SW480 (cell line): Measurements from ENCODE around the gene ROBO3.

Source experiments
- DNase-seq: peaks from one replicate; pipeline ENCODE4 v3.0.0-alpha.2; 2016; ENCODE audit warnings: low spot score

Gene ROBO3, protein sequence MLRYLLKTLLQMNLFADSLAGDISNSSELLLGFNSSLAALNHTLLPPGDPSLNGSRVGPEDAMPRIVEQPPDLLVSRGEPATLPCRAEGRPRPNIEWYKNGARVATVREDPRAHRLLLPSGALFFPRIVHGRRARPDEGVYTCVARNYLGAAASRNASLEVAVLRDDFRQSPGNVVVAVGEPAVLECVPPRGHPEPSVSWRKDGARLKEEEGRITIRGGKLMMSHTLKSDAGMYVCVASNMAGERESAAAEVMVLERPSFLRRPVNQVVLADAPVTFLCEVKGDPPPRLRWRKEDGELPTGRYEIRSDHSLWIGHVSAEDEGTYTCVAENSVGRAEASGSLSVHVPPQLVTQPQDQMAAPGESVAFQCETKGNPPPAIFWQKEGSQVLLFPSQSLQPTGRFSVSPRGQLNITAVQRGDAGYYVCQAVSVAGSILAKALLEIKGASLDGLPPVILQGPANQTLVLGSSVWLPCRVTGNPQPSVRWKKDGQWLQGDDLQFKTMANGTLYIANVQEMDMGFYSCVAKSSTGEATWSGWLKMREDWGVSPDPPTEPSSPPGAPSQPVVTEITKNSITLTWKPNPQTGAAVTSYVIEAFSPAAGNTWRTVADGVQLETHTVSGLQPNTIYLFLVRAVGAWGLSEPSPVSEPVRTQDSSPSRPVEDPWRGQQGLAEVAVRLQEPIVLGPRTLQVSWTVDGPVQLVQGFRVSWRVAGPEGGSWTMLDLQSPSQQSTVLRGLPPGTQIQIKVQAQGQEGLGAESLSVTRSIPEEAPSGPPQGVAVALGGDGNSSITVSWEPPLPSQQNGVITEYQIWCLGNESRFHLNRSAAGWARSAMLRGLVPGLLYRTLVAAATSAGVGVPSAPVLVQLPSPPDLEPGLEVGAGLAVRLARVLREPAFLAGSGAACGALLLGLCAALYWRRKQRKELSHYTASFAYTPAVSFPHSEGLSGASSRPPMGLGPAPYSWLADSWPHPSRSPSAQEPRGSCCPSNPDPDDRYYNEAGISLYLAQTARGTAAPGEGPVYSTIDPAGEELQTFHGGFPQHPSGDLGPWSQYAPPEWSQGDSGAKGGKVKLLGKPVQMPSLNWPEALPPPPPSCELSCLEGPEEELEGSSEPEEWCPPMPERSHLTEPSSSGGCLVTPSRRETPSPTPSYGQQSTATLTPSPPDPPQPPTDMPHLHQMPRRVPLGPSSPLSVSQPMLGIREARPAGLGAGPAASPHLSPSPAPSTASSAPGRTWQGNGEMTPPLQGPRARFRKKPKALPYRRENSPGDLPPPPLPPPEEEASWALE (N-terminal part only)

DNA sequence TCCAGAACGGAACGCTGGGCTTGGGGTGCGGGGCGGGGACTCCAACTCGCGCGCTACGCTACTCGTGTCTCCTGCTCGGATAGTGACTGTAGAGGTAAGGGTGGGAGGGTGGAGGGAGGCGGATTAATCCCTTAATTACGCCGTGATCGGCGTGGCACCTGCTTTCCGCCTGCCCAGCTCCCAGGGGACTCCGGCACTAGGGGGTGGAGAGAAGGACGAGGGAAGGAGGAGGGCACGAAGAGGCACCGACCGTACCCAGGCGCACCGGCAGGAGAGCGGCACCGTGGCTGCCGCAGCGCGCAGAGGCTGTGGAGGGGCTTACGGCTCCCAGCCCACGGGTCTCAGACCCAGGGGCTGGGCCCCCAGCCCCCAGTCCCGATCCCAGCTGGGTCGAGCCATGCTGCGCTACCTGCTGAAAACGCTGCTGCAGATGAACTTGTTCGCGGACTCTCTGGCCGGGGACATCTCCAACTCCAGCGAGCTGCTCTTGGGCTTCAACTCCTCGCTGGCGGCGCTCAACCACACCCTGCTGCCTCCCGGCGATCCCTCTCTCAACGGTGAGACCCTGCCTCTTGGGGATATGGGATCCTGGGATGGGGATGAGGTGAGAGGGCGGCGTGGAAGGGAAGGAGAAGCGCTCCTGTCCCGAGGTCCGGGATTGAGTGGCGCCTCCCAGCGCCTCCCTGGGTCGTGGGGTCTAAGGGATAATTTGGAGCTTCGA lies at the start of gene ROBO3:
Gene ROBO3 (plus strand): TSS at position 252 of the 721 bp plus-strand sequence. CDS start 146 bp downstream, at position 398.
- DNase-seq = no peak

GRCh38 chr11:124817036-124817435 lies 48.2 kb upstream of the ROBO3 start:
- no peak for DNase-seq

DNA sequence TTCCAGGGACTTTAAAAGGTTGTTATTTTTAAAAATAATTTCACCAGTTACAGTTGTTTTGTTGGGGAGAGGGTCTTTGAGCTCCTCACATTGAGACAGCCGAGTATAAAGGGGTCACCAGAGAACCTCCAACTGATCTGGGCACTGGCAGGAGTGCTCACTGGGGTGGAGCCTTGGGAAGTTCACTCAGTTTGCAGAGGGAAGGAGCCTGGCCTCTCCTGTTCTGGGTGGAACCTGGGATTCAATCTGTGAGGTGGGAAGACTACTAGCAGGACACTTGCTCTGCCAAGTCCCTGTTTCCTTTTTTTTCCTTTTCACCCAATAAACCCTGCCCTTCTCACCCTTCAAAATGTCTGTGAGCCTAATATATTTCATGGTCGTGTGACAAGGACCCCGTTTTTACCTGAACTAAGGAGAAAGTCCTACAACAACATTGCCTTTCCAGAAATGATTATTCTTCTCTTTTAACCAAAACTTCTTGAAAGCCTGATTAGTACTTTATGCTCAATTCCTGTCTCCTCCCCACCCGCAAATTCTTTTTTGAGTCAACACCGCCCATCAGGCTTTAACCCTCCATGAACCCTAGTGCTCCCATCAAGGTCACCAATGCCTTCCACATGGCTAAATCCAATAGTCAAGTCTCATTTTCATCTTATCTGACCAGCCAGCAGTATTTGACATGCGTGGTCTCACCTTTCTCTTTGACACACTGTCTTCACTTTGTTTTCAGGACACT lies 43.1 kb upstream of the ROBO3 start:
- DNase-seq = no peak

GRCh38 chr11:124823512-124824376 lies 41.5 kb upstream of the ROBO3 start:
- DNase-seq = no peak

DNA sequence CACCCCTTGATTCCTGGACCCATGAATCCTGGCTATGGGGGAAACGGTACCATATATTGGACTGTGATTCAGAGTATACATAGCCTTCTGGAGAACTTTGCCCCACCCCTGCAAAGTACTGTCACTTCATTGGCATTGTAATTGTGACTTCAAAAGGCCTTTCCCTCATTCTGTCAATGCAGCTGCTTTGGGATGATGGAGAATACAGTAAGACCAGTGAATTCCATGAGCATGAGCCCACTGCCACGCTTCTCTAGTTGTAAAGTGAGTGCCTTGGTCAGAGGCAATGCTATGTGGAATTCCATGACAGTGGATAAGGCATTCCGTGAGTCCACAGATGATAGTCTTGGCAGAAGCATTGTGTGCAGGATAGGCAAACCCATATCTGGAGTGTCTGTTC lies 39.4 kb upstream of the ROBO3 start:
- no peak for DNase-seq

- no peak for DNase-seq
Observed at GRCh38 chr11:124829986-124830385, 35.2 kb upstream of the ROBO3 start.

DNA sequence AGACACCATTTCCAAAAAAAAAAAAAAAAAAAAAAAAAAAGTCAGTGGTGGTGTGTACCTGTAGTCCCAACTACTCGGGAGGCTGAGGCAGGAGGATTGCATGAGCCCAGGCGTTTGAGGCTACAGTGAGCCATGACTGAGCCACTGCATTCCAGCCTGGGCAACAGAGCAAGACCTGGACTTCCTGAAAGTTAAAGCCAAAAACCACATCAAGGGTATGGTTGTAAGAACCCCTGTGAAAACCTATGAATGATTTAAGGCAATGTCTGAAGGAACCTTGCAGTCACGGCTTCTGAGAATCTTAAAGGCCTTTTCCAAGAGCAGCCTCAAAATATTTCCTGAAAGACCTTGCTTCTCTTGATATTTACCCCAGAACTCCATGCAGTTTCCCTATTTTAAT lies 34.5 kb upstream of the ROBO3 start:
- peak; percentile 56 for DNase-seq

GRCh38 chr11:124831897-124832296 lies 33.3 kb upstream of the ROBO3 start:
- no peak for DNase-seq

DNA sequence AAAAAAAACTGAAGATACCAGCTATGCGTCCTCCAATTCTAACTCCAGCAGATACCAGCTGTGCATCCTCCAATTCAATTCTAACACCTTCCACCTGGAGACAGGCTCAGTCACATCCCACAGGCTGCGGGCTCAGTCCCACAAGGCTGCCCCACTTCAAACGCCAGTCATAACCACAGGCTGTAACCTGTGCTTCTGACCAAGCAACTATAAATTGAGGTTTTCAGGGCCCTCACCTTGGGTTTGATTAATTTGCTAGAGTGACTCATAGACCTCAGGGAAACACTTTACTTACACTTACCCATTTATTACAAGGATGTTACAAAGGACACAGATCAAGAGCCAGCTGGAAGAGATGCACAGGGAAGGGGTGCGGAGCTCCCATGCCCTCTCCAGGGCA lies 32.7 kb upstream of the ROBO3 start:
- peak; percentile 96 for DNase-seq

- no peak for DNase-seq
Observed at GRCh38 chr11:124834526-124835180, 30.6 kb upstream of the ROBO3 start.

- no peak for DNase-seq
Observed at GRCh38 chr11:124835918-124836317, 29.3 kb upstream of the ROBO3 start.

DNA sequence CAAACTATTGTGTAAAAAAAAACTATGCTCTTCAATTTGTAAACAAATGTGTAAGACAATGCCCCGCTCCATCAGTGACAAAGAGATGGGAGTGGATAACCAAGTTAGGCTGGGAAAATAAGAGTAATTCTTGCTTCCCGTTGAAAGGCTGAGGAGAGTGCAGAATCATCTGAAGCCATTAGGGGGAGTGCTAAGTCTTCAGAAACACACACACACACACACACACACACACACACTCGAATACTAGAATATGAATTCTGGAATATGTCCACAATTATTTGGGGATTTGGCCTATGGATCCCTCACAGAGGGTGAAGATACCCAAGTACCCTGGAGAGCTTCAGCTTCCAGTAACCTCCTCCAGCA lies 27.8 kb upstream of the ROBO3 start:
- DNase-seq = peak; percentile 86

DNA sequence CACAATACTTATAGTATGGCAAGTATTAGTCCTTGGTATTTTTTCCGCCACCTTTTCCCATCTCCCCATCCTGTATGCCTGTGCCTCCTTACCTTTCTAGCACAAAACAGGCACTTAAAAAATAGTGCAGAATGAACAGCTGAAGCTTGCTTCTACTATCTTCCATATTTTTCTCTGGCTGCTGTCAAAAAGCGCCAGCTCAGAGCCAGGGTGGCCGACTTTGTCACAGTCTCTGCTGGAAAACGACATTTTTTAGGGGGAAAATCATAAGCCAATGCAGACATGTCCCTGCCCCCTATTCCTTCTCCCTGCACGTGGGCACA lies 26.5 kb upstream of the ROBO3 start:
- no peak for DNase-seq

DNA sequence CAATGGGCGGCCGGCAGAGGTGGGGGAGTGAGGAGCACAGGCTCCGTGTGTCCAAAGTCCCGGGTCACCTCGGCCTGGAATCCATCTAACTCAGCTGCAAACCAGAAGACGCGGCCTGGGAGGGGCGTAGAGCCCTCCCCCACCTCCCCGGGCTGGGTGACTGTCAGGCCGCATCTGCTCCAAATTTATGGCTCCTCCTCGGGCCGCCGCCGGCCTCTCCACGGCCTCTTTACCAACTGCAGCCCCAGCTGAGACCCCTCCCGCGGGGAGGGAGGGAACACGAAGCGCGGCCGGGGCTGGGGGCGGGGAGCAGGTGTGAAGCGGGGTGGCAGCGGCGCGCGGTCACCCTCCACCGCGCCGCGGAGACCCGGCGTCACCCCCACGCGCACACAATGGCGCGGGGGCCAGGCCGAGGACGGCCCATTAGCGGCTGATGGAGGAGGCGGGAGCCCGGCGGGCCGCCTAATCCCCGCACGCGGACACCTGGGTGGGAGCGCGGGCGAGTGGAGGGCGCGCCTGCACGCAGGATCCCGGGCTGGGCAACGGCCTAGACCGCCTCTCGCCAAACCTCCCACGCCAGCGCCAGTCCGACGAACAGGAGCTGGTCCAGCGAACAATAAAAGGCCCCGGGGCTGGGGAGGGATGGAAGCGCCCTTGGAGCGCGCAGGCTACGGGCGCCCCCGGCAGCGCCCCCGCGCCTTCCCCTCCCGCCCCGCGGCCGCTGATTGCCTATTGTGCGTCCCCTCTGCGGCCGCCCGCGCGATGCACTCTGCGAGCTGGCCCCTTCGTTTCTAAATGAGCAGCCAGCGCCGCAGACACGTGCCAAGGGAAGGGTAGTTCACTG lies 25.9 kb upstream of the ROBO3 start:
- DNase-seq = no peak

DNA sequence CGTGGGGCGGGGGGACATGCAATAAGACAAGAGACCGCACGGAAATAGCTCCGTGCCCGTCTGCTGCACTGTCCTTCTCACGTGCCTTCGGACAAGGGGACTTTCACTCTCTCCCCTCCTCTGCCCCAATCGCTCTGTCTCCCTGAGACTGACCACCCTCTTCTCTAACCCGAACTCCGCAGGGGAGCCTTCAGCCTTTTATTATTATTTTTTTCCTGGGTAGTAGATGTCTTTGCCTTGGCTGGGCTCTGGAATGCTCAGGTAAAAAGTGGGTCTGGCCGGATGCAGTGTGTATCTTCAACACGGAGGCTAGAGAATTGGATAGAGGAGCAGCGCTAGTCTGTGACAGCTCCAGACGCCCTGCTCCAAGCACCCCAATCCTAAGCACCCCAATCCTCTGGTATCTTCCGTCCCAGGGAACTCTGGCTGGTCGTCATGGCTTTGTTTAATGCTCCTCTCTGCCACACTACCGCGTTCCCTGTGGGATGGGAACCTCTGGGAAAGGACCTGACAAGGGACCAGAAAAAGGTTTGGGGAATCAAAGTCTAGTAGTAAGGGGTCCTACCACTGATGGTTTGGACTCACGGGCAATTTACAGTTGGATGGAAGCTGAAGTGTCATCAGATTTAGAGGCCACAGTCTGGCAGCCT lies 25.1 kb upstream of the ROBO3 start:
- DNase-seq = no peak

DNA sequence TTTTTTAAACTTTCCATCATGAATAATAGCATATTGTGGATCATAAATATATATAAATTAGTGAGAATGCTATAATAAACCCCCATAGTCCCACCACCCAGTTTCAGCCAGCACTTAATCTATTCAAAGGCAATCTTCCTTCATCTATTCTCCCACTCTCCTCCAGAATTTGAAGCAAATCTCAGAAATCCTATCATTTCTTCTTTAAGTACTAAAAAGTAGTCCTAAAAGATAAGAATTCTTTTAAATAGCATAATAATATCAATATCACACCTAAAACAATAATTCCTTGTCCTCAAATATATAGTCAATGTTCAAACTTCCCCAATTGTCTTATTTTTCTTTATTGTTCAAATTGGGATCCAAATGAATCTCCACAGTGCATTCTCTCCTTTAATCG lies 24.6 kb upstream of the ROBO3 start:
- DNase-seq = no peak

DNA sequence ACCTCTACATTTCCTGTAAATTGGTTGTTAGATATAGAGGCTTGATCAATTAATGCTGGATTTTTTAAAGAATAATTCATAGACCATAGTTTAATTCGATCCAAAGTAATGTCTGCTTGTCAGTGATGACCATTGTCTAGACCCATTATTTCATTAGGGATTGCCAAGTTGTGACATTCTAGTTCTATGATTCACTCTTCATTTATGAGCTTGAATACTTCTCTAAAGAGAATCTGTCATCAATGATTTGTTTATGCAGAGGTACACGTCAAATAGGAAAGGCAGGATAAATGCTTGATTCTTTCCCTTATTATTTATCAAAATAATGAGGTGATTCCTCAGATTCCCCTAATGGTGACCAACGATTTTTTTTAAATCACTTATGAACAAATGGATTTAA lies 24.0 kb upstream of the ROBO3 start:
- DNase-seq = no peak

DNA sequence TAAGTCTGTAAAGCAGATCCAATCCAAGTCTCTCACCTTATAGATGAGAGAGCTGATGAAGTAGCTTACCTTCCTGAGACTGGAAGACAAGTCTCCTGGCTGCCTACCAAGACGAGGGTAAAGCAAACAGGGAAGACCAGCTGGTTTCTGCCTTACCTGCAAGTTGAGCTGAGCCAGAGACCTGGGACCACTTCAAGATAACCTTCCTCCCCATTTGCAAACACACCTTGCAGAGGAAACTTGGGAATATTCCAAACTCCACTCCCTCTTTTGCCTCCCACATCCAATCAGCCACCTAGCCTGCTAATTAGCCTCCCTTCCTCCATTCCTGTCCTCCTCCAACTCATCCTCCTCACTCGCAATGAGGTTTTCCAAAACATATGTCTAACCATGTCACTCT lies 23.4 kb upstream of the ROBO3 start:
- DNase-seq = no peak
